Measurements from ENCODE around the gene RNASE8. TPM values are rescaled to one million over a fixed set of nuclear protein-coding genes. Genes with fewer than 3 reads are reported as not detected.

The RNASE8 gene
- total RNA-seq, 1 donor from 2014 or later = not detected

DNA sequence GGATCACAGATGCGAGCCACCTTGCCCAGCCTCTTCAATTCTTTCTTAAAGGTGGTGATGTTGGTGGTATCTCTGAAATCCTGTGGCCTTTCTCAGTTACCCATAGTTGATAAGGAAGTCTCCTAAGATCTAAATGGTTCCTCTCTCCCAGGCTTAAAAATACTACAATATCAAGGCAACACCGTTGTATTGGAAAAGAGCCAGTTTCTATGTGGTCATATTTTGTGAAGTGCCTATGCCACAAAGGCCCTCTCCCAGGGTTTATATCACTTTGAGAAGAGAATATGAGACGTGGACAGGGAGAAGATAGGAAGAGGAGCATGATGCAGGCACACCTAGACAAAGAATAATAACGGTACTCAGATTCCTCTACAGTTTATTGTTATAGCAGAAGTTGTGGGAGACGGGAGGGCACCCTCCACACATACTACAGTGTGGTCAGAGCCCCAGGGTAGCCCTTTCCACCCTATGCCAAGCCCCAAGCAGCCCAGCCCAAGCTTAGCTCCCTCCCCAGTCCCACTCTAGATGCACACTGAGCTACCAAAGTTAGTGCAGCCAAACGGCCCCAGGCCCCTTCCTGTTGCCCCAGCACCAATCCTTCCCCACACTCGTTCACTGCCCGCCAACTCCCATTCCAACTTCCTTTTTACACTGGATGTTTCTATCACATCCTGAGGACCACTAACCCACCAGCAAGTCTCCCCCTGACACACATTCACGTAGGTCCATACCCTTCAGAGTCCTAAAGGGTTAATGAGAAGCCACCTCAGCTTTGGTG is 41.0 kb upstream of the RNASE8 start:
- TF ChIP-seq, protein P1, sequence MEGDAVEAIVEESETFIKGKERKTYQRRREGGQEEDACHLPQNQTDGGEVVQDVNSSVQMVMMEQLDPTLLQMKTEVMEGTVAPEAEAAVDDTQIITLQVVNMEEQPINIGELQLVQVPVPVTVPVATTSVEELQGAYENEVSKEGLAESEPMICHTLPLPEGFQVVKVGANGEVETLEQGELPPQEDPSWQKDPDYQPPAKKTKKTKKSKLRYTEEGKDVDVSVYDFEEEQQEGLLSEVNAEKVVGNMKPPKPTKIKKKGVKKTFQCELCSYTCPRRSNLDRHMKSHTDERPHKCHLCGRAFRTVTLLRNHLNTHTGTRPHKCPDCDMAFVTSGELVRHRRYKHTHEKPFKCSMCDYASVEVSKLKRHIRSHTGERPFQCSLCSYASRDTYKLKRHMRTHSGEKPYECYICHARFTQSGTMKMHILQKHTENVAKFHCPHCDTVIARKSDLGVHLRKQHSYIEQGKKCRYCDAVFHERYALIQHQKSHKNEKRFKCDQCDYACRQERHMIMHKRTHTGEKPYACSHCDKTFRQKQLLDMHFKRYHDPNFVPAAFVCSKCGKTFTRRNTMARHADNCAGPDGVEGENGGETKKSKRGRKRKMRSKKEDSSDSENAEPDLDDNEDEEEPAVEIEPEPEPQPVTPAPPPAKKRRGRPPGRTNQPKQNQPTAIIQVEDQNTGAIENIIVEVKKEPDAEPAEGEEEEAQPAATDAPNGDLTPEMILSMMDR (IDR thresholded peaks at IDR 0.05) = no peak
- intact Hi-C loops (cut with DNase I) = no loop called here
- Histone ChIP-seq H3K4me3 (no peak overlapping the region), H3K27ac (no peak overlapping the region), H3K9me3 (no peaks in the 10 kb centered on the region), H3K36me3 (peaks cover 48% of the 10 kb centered on the region), H3K4me1 (peaks cover 16% of the 10 kb centered on the region), H3K27me3 (ENCODE audit: low read depth) (no peaks in the 10 kb centered on the region)
- DNase-seq (no peak), ATAC-seq (no peak)

DNA sequence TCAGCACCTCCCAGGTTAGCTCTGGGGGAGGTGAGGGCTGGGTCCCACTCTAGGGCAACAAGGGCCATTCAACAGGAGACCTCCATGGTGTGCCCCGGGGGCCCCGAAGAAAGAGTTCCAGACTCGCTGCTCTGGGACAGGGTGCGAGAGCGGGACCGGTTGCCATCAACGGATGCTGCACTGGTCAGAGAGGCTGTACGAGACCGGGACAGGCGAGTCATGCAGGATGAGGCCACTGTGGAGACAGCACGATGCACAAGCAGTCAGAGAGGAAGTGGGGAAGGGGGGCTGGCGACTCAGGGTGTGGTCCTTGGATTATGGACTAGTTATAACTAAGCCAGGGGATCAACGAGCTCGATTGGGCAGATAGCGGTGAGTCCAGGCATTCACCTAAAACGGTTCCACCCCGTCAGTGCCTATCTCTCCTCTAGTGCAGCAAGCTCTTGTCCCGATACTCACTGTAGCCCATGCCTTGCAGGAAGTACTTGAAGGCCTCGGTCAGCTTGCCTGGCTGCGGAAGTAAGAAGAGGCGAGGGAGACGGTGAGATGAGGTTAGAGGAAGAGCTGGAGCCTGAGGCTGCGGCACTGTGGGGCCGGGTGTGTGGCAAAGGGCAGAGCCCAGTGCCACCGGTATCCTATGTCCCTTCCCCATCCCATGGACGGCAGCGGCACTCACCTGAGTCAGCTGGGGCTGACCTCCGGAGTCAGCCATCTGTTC is 39.9 kb upstream of the RNASE8 start:
- intact Hi-C loops (cut with DNase I) = no loop called here
- H3K4me3 ChIP-seq = no peak overlapping the region

DNA sequence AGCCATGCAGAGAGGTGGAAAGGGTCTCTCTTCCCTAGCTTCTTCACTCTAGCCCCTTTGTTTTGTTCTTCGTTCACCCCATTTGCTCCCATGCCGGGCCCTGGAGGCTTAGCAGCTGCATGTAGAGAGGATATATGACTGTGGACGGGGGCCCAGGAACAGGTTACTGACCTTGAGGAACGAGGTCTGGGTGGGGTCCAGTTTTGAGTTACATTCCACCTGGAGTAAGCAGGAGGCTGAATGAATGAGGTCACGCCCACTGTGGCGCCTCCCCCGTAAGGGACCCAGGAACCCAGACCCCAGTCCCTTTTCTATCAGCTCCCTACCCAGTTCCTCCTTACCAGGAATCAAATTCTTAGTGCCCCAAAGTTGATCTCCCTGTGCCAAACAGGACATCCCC is 39.3 kb upstream of the RNASE8 start:
- no peak overlapping the region for H3K27ac ChIP-seq
- no peaks in the 10 kb centered on the region for H3K9me3 ChIP-seq
- no peak overlapping the region for H3K4me3 ChIP-seq
- H3K4me1 ChIP-seq = peaks cover 28% of the 10 kb centered on the region
- DNase-seq (no peak), ATAC-seq (no peak)
- intact Hi-C loops (cut with DNase I) = no loop called here
- TF ChIP-seq, protein P1 (IDR thresholded peaks at IDR 0.05) = no peak
- no peaks in the 10 kb centered on the region for H3K27me3 ChIP-seq (ENCODE audit: low read depth)
- H3K36me3 ChIP-seq = peaks cover 55% of the 10 kb centered on the region

More for the DNA sequence above, 39.9 kb upstream of the RNASE8 start:
- Histone ChIP-seq H3K4me1 (peaks cover 22% of the 10 kb centered on the region), H3K27me3 (ENCODE audit: low read depth) (no peaks in the 10 kb centered on the region), H3K9me3 (no peaks in the 10 kb centered on the region), H3K36me3 (peaks cover 55% of the 10 kb centered on the region), H3K27ac (no peak overlapping the region)
- no peak for DNase-seq
- no peak for ATAC-seq
- TF ChIP-seq, protein P1 (IDR thresholded peaks at IDR 0.05) = no peak

DNA sequence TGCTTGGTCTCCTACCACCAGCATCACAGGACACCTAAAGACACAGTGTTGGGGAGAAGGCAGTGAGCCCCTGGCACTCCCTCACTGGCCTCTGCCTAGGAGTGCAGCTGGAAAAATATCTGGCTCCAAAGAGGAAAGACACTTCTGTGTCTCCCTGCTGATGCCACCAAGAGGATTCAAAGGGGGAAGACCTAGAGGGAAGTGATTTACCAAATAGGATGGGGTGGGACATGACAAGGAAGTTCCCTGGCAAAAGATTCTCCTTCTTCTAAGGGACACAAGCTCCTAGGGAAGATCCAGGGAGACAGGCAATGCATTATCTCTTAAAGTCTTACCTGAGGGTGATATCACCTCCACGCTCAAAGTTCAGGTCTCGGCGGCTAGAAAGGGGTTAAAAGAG is 38.8 kb upstream of the RNASE8 start:
- intact Hi-C loops (cut with DNase I) = no loop called here
- Histone ChIP-seq H3K27ac (no peak overlapping the region), H3K4me1 (peaks cover 28% of the 10 kb centered on the region), H3K9me3 (no peaks in the 10 kb centered on the region), H3K27me3 (ENCODE audit: low read depth) (no peaks in the 10 kb centered on the region), H3K4me3 (no peak overlapping the region), H3K36me3 (peaks cover 55% of the 10 kb centered on the region)
- DNase-seq (no peak), ATAC-seq (no peak)
- TF ChIP-seq, protein P1 (IDR thresholded peaks at IDR 0.05) = no peak

DNA sequence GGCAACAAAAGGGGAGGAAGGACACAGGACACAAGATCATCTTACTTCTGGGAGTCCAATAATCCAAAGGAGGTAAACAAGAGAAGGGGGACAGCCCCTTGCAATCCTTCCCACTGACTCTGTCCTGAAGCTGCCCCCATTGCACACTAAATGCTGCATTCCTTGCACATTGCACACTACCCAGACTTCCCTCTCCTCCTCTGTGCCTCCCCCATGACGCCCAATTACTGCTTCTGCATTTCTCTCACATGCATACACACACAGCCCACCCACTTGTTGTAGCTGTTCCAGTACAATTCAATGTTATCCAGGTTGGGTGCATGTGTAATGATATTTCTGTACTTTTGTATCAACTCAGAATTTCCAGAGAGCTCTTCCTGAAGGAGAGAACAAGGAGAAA is 38.3 kb upstream of the RNASE8 start:
- Histone ChIP-seq H3K9me3 (no peaks in the 10 kb centered on the region), H3K27ac (no peak overlapping the region), H3K27me3 (ENCODE audit: low read depth) (no peaks in the 10 kb centered on the region), H3K4me3 (no peak overlapping the region), H3K36me3 (peaks cover 55% of the 10 kb centered on the region), H3K4me1 (peaks cover 28% of the 10 kb centered on the region)
- TF ChIP-seq, protein P1 (IDR thresholded peaks at IDR 0.05) = no peak
- DNase-seq (no peak), ATAC-seq (no peak)
- intact Hi-C loops (cut with DNase I) = no loop called here
